ENCODE data around the gene PAX7.
A peak's percentile ranks its signal among the peaks of the same experiment; 100 is the strongest.

Gene PAX7

DNA sequence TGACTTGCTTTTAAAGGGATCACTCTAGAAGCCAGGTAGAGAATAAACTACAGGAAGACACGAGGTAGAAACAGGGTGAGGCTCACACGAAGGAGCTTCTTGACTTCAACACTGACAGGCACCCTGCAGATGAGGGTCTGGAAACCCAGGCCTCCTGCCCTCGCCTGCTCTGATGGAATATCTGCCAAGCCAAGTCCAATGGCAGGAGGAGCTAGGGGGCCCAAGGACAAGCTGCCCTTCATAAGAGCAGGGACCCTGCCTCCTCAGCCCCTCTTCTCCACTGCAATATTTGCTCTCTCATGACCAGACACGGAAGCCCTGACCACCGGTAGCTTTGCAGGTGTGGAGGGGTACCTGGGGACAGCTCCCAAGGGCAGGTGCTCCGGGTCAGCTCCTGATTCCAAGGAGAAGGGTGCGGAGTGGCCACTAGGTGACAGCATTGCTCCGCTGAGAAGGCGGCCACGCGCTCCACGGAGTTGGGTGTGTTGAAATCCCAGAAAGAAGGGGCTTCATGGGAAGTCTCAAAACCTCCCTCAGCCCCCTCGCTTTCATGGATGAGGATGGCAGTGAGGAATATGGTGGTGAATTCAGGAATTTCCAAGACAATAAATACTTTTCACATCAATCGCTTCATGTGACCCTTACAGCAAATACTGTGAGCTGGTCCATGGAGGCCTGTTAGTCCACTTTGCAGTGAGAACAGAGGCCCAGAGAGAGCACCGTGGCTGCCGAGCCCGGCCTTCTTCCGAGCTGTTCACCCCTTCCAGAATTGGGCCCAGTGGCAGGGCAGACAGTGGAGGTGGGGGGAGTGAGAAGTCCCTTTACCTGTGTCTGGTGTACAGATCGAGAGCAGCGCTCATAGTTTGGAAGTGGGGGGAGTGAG, 33.2 kb upstream of the PAX7 start:
- TF ChIP-seq, protein P1, sequence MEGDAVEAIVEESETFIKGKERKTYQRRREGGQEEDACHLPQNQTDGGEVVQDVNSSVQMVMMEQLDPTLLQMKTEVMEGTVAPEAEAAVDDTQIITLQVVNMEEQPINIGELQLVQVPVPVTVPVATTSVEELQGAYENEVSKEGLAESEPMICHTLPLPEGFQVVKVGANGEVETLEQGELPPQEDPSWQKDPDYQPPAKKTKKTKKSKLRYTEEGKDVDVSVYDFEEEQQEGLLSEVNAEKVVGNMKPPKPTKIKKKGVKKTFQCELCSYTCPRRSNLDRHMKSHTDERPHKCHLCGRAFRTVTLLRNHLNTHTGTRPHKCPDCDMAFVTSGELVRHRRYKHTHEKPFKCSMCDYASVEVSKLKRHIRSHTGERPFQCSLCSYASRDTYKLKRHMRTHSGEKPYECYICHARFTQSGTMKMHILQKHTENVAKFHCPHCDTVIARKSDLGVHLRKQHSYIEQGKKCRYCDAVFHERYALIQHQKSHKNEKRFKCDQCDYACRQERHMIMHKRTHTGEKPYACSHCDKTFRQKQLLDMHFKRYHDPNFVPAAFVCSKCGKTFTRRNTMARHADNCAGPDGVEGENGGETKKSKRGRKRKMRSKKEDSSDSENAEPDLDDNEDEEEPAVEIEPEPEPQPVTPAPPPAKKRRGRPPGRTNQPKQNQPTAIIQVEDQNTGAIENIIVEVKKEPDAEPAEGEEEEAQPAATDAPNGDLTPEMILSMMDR (IDR thresholded peaks at IDR 0.05; ENCODE audit: borderline replicate concordance, insufficient read depth, low read depth, low read length), result peak; percentile 97
- H3K4me3 ChIP-seq (ENCODE audit: low read depth, low read length), result no peak overlapping the region

DNA sequence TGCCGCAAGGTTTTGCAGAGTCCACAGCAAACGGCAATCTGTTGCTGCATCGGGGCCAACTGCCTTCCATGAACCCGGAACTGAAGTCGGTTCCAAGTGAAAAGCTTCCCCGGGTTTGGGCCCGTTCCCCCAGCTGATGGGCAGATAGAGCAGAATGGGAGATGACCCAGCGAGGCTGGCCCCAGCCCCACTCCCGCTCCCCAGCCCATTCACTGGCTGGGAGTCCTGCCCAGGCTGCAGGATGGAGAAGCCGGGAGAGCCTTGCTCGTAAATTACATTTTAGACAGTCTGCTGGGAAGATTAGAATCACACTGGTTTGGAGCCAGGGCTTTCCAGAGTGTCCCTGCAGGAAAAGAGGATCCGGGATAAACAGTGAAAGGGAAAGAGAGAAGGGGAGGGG, 31.6 kb upstream of the PAX7 start:
- no peak overlapping the region for H3K4me3 ChIP-seq (ENCODE audit: low read depth, low read length)
- TF ChIP-seq, protein P1 (IDR thresholded peaks at IDR 0.05; ENCODE audit: borderline replicate concordance, insufficient read depth, low read depth, low read length), result no peak

DNA sequence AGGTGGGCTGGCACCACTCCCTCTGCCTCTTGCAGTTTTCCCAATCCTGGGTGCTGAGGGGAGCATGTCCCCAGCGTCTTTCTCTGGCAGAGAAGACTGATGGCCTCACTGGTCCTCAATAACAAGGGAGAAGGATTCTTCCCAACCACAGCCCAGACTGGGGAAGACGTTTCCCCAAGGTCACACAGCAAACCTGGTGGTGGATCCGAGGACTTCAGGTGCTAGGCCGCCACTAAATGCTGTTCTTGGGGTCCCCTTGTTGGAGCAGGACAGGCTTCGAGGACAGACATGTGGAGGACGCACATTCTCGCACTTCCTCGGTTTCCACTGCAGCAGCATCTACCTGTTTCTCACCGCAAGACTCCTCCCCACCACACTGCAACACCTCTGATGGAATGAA, 30.9 kb upstream of the PAX7 start:
- no peak overlapping the region for H3K4me3 ChIP-seq (ENCODE audit: low read depth, low read length)
- TF ChIP-seq, protein P1 (IDR thresholded peaks at IDR 0.05; ENCODE audit: borderline replicate concordance, insufficient read depth, low read depth, low read length), result no peak

DNA sequence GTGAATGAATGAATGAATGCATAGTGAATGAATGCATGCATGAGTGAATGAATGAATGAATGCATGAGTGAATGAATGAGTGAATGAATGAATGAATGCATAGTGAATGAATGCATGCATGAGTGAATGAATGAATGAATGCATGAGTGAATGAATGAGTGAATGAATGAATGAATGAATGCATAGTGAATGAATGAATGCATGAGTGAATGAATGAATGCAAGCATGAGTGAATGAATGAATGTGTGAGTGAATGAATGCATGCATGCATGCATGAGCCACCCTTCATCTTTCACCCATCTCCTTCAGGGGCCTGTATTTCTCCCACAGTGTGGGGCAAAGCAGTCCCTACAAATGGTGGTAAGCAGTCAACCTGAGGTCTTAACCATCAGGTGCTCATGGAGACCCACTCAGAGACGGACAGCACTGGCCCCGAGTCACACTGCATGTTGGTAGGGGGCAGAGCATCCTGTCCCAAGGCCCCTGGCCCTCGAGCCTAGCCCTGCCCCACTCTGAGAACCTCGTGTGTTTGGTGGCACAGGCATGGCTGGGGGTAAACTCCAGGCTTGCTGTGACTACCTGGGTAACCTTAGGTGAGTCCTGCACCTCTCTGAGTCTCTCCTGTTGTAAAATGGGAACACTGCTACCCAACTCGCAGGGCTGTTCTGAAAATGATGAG, 28.0 kb upstream of the PAX7 start:
- no peak overlapping the region for H3K4me3 ChIP-seq (ENCODE audit: low read depth, low read length)
- TF ChIP-seq, protein P1 (IDR thresholded peaks at IDR 0.05; ENCODE audit: borderline replicate concordance, insufficient read depth, low read depth, low read length), result no peak

DNA sequence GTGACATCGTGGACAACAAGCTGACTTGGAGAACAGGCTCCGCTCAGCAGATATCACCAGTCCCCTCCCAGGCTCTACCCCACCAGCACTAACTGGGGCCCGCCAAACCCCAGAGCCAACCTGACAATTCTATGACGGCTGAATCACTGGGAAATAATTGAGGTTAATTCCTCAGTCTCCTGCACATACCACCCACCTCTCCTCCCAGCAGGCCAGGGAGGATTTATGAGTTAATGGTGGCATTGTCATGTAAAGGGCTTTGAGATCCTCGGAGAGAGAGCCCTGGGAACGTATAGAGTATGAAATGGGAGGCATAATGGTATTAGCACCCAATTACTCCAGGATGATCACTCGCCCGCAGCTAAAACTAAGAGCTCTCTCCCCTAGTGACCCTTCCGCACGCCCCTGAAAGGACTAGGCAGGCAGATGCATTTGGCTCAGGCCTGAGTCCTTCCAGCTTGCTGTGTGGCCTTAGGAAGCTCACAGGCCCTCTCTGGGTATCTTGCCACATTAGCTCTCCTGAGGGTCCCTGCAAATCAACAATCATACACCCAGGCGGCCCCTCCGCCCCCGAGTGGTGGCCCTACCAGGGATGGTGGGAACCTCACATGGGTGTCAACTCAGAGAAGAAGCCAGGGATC, 27.3 kb upstream of the PAX7 start:
- TF ChIP-seq, protein P1 (IDR thresholded peaks at IDR 0.05; ENCODE audit: borderline replicate concordance, insufficient read depth, low read depth, low read length), result no peak

DNA sequence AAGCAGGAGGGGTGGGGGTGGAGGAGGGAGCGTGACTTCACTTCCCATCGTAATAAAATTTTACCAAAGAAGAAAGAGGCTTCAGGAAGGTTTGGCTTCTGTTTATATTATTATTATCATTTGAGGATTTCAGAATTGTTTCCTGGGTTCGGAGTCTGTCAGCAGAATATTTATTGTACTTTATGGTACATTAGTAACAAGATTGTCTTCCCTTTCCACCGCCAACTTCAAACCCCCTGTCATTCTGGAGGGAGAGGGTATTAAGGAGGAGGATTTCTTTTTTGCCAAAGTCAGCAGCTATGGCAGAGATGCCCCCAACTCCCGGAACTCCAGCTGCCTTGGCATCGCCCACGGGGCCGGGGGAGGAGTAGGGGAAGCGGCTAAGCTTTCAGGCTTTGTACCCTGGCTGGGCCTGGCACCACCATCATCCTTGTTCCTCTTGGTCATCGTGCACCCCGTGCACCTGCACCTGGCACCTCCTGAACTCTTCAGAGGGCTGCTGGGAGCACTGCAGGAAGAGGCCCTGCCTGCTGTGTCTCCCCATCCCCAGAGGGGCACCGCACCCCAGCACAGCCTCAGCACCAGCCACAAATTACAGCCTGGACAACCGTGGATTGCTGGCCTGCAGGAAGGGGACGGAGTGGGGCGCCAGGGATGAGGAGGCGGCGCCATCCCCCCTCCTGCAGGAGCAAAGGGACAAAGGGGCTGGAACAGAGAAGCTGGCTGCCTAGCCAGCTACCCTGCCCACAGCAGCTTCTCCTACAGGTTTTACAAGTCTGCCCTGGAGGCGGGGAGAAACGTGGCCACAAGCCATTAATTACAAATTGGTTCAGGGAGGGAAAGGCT, 24.0 kb upstream of the PAX7 start:
- TF ChIP-seq, protein P1 (IDR thresholded peaks at IDR 0.05; ENCODE audit: borderline replicate concordance, insufficient read depth, low read depth, low read length), result no peak

More for the DNA sequence above, 27.3 kb upstream of the PAX7 start:
- no peak overlapping the region for H3K4me3 ChIP-seq (ENCODE audit: low read depth, low read length)

More for the DNA sequence above, 24.0 kb upstream of the PAX7 start:
- no peak overlapping the region for H3K4me3 ChIP-seq (ENCODE audit: low read depth, low read length)
